Nephron progenitor cell (in vitro differentiated cells): ENCODE measurements around the gene CREB3L1.
A peak's percentile ranks its signal among the peaks of the same experiment; 100 is the strongest.

Experiments
- DNase-seq: peaks from one replicate; pipeline ENCODE4 v3.0.0; 2021
- H3K27ac Mint-ChIP-seq: 2 replicates; pipeline ENCODE4 v1.8.0; 2021; ENCODE audit warnings: mild to moderate bottlenecking, moderate library complexity, mixed read lengths
- H3K27me3 Mint-ChIP-seq: 2 replicates; pipeline ENCODE4 v1.8.0; 2021; ENCODE audit warnings: mild to moderate bottlenecking, low read depth, mixed read lengths; ENCODE audit not compliant: poor library complexity
- H3K36me3 Mint-ChIP-seq: 2 replicates; pipeline ENCODE4 v1.8.0; 2021; ENCODE audit warnings: low read depth, mixed read lengths
- H3K4me1 Mint-ChIP-seq: 2 replicates; pipeline ENCODE4 v1.8.0; 2021; ENCODE audit warnings: mixed read lengths
- H3K4me3 Mint-ChIP-seq: 2 replicates; pipeline ENCODE4 v1.8.0; 2021; ENCODE audit warnings: mild to moderate bottlenecking, moderate library complexity, mixed read lengths
- H3K9me3 Mint-ChIP-seq: 2 replicates; pipeline ENCODE4 v1.8.0; 2021; ENCODE audit warnings: mild to moderate bottlenecking, moderate library complexity, mixed read lengths
- TF ChIP-seq, protein P1 (sequence below): fragments of 200-600 bp; sonication (generic); IDR thresholded peaks from 2 replicates; pipeline ENCODE4 v1.5.0; 2021; ENCODE audit warnings: antibody characterized with exemption

The CREB3L1 gene

DNA sequence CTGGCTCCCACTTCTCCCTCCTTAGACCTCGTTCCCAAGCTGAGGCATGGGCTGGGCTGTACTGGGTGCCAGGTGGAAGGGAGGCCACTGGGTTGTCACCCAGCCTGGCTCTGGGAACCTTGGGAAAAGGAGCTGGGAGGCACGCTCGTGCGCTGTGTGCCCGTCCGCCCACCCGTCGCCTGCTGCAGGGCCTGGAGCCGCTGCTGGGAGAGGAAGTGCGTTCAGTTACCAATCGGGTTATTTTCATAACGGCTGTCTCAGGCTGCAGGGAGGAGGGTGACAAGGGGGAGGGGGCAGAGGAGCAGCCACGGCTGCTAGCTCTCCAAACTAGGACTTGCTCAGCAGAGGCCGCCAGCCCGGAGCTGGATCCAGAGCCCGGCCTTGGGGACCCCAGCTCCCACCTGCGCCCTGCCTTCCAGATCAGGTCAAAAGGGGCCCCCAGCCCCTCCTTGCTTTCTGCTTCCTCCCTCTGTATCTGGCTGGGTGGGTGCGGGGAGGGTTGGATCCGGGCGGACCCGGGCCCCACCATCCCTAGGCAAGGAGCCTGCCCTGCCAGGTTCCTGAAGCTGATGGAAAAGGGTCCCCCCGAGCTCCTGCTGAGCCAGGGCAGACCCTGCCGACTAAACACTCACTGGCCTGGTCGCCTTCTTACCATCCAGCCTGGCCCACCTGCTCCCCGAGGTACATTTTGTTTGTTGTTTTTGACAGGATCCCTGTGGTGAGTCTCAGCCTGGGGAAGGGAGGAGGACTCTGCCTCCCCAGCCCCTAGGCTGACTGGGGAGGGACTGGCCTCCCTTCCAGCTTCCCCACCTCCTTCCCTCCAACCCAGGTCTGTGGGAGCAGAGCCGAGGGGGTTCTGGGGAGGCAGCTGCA, 84.1 kb downstream of the CREB3L1 start:
- peak; percentile 42 for DNase-seq
- peaks cover 66% of the 10 kb centered on the region for H3K4me1 Mint-ChIP-seq
- H3K27me3 Mint-ChIP-seq = peaks cover 4% of the 10 kb centered on the region
- H3K36me3 Mint-ChIP-seq = no peaks in the 10 kb centered on the region
- H3K9me3 Mint-ChIP-seq = no peaks in the 10 kb centered on the region
- peak overlapping the region; percentile 67 for H3K27ac Mint-ChIP-seq
- TF ChIP-seq, protein P1, sequence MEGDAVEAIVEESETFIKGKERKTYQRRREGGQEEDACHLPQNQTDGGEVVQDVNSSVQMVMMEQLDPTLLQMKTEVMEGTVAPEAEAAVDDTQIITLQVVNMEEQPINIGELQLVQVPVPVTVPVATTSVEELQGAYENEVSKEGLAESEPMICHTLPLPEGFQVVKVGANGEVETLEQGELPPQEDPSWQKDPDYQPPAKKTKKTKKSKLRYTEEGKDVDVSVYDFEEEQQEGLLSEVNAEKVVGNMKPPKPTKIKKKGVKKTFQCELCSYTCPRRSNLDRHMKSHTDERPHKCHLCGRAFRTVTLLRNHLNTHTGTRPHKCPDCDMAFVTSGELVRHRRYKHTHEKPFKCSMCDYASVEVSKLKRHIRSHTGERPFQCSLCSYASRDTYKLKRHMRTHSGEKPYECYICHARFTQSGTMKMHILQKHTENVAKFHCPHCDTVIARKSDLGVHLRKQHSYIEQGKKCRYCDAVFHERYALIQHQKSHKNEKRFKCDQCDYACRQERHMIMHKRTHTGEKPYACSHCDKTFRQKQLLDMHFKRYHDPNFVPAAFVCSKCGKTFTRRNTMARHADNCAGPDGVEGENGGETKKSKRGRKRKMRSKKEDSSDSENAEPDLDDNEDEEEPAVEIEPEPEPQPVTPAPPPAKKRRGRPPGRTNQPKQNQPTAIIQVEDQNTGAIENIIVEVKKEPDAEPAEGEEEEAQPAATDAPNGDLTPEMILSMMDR = no peak
- H3K4me3 Mint-ChIP-seq = peak overlapping the region; percentile 65

DNA sequence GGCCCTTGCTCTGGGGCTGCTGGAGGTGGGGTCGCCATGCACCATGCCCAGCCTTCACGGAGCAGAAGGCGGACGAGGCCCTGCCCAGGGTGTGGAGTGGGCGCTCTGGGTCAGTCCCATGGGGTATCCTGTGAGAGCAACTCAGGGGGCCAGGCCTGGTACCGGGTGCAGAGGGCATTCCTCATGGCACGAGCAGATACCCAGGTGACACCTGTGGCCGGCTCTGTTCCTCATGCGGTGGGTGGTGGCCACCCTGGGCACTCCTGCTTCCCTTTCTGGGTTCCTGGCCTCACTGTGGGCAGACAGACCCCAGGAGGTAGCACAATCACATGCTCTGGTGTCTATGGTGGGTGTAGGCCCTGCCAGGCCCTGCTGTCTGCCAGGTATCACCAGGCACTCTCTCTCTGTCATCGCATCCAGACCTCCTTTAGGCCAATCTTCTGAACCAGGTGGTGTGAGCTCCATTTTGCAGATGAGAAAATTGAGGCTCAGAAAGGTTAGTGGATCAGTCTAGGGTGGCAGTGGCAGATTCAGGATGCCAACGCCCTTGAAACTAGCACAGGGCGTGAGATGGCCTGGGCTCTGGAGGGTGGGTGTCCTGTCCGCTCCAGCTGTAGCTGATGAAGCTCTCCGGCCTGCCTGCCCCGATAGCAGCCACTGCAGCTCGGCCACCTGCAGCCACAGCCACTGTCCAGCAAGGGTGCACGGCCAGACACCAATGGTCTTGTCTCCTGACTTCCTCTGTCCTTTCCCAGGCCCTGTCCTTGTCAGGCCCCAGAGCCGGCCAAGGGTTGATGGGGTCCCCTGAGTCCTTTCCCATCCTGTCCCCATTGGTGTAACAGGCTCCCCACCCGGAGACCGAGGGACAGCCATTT, 84.9 kb downstream of the CREB3L1 start:
- Mint-ChIP-seq H3K36me3 (no peaks in the 10 kb centered on the region), H3K4me1 (peaks cover 63% of the 10 kb centered on the region), H3K4me3 (peak overlapping the region; percentile 64), H3K27ac (peak overlapping the region; percentile 85), H3K27me3 (peaks cover 4% of the 10 kb centered on the region), H3K9me3 (no peaks in the 10 kb centered on the region)
- no peak for DNase-seq
- TF ChIP-seq, protein P1 = no peak

DNA sequence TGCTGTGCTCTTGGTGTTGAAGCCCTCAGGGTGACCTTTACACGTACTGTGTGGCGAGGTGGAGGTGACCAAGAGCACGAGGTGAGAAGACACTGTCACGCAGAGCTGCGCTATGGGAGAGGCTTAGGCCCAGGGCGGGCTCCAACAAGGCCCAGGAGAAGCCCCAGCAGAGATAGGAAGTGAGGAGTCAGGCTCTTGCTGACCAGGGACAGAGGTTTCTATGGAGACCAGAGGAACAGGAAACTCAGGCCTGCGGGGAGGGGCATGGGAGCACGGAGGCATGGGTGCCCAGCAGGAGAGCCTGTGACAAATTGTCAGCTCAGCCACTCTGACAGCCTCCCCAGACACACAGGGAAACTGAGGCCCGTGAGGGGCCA, 85.6 kb downstream of the CREB3L1 start:
- Mint-ChIP-seq H3K9me3 (no peaks in the 10 kb centered on the region), H3K27ac (peak overlapping the region; percentile 85), H3K4me3 (peak overlapping the region; percentile 64), H3K36me3 (no peaks in the 10 kb centered on the region), H3K4me1 (peaks cover 66% of the 10 kb centered on the region), H3K27me3 (peaks cover 4% of the 10 kb centered on the region)
- TF ChIP-seq, protein P1 = no peak
- no peak for DNase-seq

DNA sequence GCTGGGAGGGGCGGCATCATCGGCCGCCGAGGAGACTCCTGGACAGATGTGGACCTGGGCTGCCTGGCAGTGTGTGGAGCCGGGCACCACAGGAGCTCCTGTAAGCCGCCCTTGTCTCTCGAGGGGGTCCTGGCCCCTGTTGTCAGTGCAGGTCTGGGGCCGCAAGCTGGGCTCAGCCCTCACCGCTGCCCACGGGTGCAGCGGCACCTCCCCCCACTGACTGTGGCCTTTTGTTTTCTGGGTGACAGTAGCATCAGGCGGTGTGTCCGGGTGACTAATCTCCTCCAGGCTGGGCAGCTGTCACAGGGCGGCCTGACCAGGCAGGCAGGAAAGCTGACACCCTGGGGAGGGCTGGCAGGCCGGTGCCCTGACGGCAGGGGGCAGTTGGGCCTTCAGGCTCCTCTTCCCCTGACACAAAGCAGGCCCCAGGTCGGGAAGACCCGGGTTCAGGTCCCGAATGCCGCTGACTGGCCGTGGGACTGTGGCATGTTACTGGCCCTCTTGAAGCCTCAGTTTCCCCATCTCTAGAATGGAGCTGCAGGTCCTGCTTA, 86.1 kb downstream of the CREB3L1 start:
- Mint-ChIP-seq H3K4me3 (no peak overlapping the region), H3K9me3 (no peaks in the 10 kb centered on the region), H3K27ac (no peak overlapping the region), H3K27me3 (peaks cover 4% of the 10 kb centered on the region), H3K36me3 (peaks cover 3% of the 10 kb centered on the region), H3K4me1 (peaks cover 71% of the 10 kb centered on the region)
- TF ChIP-seq, protein P1 = no peak
- no peak for DNase-seq

DNA sequence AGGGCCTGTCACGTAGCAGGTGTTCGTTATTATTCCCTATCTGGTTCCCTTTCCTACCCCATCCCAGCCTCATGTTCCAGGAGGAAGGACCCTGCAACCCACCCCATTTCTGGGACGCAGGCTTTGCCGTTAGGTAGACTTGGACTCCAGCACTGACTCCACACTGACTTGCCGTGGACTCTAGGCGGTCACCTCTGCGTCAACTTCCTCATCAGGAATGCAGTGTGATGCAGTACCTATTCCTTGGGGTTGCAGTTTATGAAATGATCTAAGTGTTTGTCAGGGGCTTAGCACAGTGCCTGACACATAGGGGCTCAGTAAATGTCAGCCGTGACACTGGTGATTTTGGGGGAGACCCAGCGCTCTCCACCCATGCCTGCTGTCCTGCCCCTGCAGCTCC, 86.6 kb downstream of the CREB3L1 start:
- DNase-seq = no peak
- H3K4me1 Mint-ChIP-seq = peaks cover 76% of the 10 kb centered on the region
- H3K27ac Mint-ChIP-seq = no peak overlapping the region
- H3K27me3 Mint-ChIP-seq = peaks cover 4% of the 10 kb centered on the region
- no peak overlapping the region for H3K4me3 Mint-ChIP-seq
- peaks cover 5% of the 10 kb centered on the region for H3K36me3 Mint-ChIP-seq
- no peaks in the 10 kb centered on the region for H3K9me3 Mint-ChIP-seq
- TF ChIP-seq, protein P1 = no peak
